ENCODE data around the gene CYB561A3. TPM values are rescaled to one million over a fixed set of nuclear protein-coding genes. Genes with fewer than 3 reads are reported as not detected.

Gene CYB561A3
- total RNA-seq, 1 experiment from 2014 or later = 96.9 TPM

- 0 out of 2 replicates have a peak, but pooled peaks cover 3% of the 10 kb centered on the region for H3F3A ChIP-seq (ENCODE audit: insufficient read depth, low read depth)
- no peak overlapping the region for H3K4me3 ChIP-seq
- no TSS peak for BruUV-seq (replicated peaks)
- no peaks in the 10 kb centered on the region for H3K27me3 ChIP-seq (ENCODE audit: insufficient read depth, low read depth)
- intact Hi-C loops (cut with micrococcal nuclease; ENCODE audit: unreplicated experiment) = no loop called here
- TF ChIP-seq EZH2 (IDR thresholded peaks at IDR 0.05; ENCODE audit: low read depth) (no peak), CTCF (conservative IDR thresholded peaks at IDR 0.05) (no peak)
- H3K9me2 ChIP-seq (ENCODE audit: insufficient read depth) = no peaks in the 10 kb centered on the region
- POLR2A ChIA-PET (ENCODE audit: unreplicated experiment) = interaction anchor here (0.7 kb wide), 1 partner anchor 9 kb away, joined by 4 read pairs; no protein-coding TSS in a partner anchor
- no peak overlapping the region for H3K4me2 ChIP-seq
- H3K9me3 ChIP-seq (ENCODE audit: insufficient read depth, low read depth) = peaks cover 8% of the 10 kb centered on the region
- peaks cover 48% of the 10 kb centered on the region for H3K36me3 ChIP-seq (ENCODE audit: low read depth)
- H3K27ac ChIP-seq = no peak overlapping the region
- CTCF ChIA-PET = no interaction called here
- DNase-seq = no peak
- no peaks in the 10 kb centered on the region for H4K20me1 ChIP-seq (ENCODE audit: insufficient read depth)
- no peak overlapping the region for H2AFZ ChIP-seq
- H3K79me2 ChIP-seq (ENCODE audit: low read depth) = no peaks in the 10 kb centered on the region
- no peaks in the 10 kb centered on the region for H3K4me1 ChIP-seq (replicated peaks; ENCODE audit: insufficient read depth)
These were observed 8.0 kb upstream of the CYB561A3 start for GRCh38 chr11:61369372-61370348.

GRCh38 chr11:61368646-61369045, 7.0 kb upstream of the CYB561A3 start:
- POLR2A ChIA-PET (ENCODE audit: unreplicated experiment) = interaction anchor here (0.7 kb wide), 1 partner anchor 8 kb away, joined by 4 read pairs; no protein-coding TSS in a partner anchor
- intact Hi-C loops (cut with micrococcal nuclease; ENCODE audit: unreplicated experiment) = no loop called here
- Histone ChIP-seq H3K4me3 (no peak overlapping the region), H3K27me3 (ENCODE audit: insufficient read depth, low read depth) (no peaks in the 10 kb centered on the region), H2AFZ (no peak overlapping the region), H4K20me1 (ENCODE audit: insufficient read depth) (no peaks in the 10 kb centered on the region), H3K4me1 (replicated peaks; ENCODE audit: insufficient read depth) (peaks cover 3% of the 10 kb centered on the region), H3F3A (ENCODE audit: insufficient read depth, low read depth) (peaks cover 11% of the 10 kb centered on the region), H3K79me2 (ENCODE audit: low read depth) (peaks cover 10% of the 10 kb centered on the region), H3K36me3 (ENCODE audit: low read depth) (peaks cover 53% of the 10 kb centered on the region), H3K4me2 (no peak overlapping the region), H3K9me3 (ENCODE audit: insufficient read depth, low read depth) (peaks cover 8% of the 10 kb centered on the region), H3K27ac (no peak overlapping the region), H3K9me2 (ENCODE audit: insufficient read depth) (no peaks in the 10 kb centered on the region)
- DNase-seq = no peak
- CTCF ChIA-PET = no interaction called here
- TF ChIP-seq CTCF (conservative IDR thresholded peaks at IDR 0.05) = no peak
- no peak for TF ChIP-seq EZH2 (IDR thresholded peaks at IDR 0.05; ENCODE audit: low read depth)
- no TSS peak for BruUV-seq (replicated peaks)

- H3K27me3 ChIP-seq (ENCODE audit: insufficient read depth, low read depth) = no peaks in the 10 kb centered on the region
- H3K79me2 ChIP-seq (ENCODE audit: low read depth) = peaks cover 22% of the 10 kb centered on the region
- no peak overlapping the region for H3K27ac ChIP-seq
- peaks cover 53% of the 10 kb centered on the region for H3K36me3 ChIP-seq (ENCODE audit: low read depth)
- H4K20me1 ChIP-seq (ENCODE audit: insufficient read depth) = no peaks in the 10 kb centered on the region
- H3F3A ChIP-seq (ENCODE audit: insufficient read depth, low read depth) = peaks cover 18% of the 10 kb centered on the region
- ChIA-PET CTCF (no interaction called here), POLR2A (ENCODE audit: unreplicated experiment) (interaction anchor here (0.7 kb wide), 1 partner anchor 586 kb away, joined by 3 read pairs; no protein-coding TSS in a partner anchor)
- peaks cover 10% of the 10 kb centered on the region for H3K4me1 ChIP-seq (replicated peaks; ENCODE audit: insufficient read depth)
- no peak overlapping the region for H2AFZ ChIP-seq
- BruUV-seq (replicated peaks) = no TSS peak
- TF ChIP-seq CTCF (conservative IDR thresholded peaks at IDR 0.05) (no peak), EZH2 (IDR thresholded peaks at IDR 0.05; ENCODE audit: low read depth) (no peak)
- intact Hi-C loops (cut with micrococcal nuclease; ENCODE audit: unreplicated experiment) = no loop called here
- no peak overlapping the region for H3K4me2 ChIP-seq
- H3K9me2 ChIP-seq (ENCODE audit: insufficient read depth) = no peaks in the 10 kb centered on the region
- H3K4me3 ChIP-seq = no peak overlapping the region
- DNase-seq = no peak
- peaks cover 3% of the 10 kb centered on the region; the same call in 1 of the 2 replicates for H3K9me3 ChIP-seq (ENCODE audit: insufficient read depth, low read depth)
These were observed 5.7 kb upstream of the CYB561A3 start for GRCh38 chr11:61367406-61367805.

Data from PC-9 (cell line).